GM21576 (cell line): ENCODE data around the gene FOXO3.

Experiments used
- ATAC-seq: cut with Tn5 transposase; IDR thresholded peaks from one replicate; pipeline ENCODE4 v1.9.1; 2021; ENCODE audit warnings: mild to moderate bottlenecking, moderate library complexity; ENCODE audit not compliant: unreplicated experiment

The FOXO3 gene

DNA sequence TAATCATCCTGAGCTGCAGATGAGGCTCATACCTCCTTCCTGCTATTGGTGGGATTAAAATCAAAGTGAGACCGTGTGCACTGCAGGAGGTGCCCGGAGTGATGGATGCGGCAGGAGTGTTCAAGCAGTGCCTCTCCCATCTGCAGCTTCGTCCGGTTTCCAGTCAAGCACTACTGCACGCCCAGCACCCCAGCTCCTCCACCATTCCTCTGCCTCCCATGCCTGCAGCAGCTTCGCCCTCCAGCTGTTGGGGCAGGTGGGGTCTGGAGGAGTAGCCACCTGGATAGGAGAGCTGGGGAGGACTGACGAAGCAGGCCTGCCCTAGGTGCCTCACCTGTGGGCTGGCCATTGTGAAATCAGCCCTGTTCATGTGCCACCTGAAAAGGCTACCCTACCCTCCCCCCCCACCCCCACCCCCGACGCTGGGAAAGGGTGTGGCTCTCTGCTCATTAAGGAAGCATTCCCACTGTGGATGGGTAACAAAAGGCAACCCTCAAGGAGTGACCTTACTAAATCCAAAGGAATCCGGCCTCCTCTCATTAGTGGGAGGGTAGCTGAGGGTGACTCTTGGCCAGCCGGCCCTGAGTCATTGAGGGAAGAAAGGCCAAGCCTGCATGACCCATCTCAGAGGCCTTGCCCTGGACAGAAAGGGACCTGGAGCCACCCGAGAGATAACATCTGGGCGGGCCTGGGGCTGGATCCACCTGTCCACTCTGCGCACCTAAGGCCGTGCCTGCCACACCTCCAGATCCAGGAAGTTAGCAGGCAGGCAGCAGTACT, 171.6 kb downstream of the FOXO3 start:
- ATAC-seq = no peak

DNA sequence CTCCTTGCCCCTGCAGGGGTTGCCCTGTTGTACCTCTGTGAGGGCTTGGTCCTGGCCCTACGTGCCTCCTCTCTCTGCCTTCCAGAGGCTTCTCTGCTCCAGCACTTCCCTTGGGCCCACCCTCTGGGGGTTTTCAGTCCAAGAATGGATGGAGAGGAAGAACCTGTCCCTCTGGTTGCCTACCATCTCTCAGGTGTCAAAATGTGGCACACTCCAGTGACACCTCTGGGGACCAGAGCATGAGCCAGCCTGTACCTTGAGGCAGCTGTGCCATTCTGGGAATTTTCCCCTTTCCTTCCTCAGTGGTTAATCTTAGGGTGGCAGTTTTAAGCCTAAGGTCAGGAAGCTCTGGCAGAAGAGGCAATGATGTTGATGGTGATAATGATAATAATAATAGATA, 172.3 kb downstream of the FOXO3 start:
- no peak for ATAC-seq

DNA sequence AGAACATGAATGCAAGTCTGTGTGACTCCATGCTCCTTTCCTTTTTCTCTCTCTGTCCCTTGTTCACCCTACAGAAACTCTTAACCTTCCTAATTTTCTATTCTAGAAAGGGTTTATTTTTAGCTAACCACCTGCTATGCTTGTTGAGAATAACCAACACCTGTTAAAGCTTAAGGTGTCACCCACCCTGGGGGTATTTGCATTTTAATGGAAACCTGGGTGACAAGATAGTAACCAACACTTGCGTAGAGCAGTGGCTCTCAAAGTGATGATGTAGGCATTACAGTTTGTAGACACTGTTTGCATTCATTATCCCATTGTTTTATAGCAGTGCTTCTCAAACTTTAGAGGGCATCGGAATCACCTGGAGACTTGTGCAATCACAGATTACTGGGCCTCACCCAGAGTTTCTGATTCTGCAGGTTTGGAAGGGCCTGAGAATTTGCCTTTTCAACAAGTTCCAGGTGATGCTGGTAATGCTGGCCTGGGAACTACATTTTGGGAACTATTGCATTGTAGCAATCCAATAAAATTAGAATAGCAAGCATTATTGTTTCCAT, 173.1 kb downstream of the FOXO3 start:
- ATAC-seq = no peak
